ENCODE measurements around the gene RANBP9.

GRCh38 chr6:13724182-13724581 lies 12.5 kb upstream of the RANBP9 start:
- TF ChIP-seq CTCF (IDR thresholded peaks at IDR 0.05) (no peak), EZH2 (IDR thresholded peaks at IDR 0.05) (no peak), EZH2phosphoT487 (IDR thresholded peaks at IDR 0.05) (no peak)

Measured in neural progenitor cell (in vitro differentiated cells).